Stimulated activated CD4-positive, alpha-beta T cell treated with anti-CD3 and anti-CD28 coated beads, Interleukin-12 subunit alpha, Interleukin-12 subunit beta, amount 100 ng/mL, for 24 hours (primary cell): ENCODE results near the gene SAXO1.
"Not testable (repeated sequence)": the region's sequence is repeated elsewhere in the genome, so short reads cannot be mapped to it uniquely, and the experiment has no call there.

Experiments used
- DNase-seq, 2 experiments: peaks; one replicate each; pipeline ENCODE4 v3.0.0-alpha.2; 2020; ENCODE audit warnings: low read depth in 2 of 2

SAXO1 gene

DNA sequence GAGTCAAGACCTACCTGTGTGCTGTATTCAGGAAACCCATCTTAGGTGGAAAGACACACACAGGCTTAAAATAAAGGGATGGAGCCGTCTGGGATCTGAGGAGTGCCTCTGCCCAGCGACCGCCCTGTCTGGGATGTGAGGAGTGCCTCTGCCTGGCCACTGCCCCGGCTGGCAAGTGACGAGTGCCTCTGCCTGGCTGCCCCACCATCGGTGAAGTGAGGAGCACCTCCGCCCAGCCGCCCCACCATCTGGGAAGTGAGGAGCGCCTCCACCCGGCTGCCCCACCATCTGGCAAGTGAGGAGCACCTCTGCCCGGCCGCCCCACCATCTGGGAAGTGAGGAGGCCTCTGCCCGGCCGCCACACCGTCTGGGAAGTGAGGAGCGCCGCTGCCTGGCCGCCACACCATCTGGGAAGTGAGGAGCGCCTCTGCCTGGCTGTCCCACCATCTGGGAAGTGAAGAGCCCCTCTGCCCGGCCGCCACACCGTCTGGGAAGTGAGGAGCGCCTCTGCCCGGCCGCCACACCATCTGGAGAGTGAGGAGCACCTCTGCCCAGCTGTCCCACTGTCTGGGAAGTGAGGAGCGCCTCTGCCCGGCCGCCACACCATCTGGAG is 33.7 kb downstream of the SAXO1 start:
- no peak for DNase-seq

DNA sequence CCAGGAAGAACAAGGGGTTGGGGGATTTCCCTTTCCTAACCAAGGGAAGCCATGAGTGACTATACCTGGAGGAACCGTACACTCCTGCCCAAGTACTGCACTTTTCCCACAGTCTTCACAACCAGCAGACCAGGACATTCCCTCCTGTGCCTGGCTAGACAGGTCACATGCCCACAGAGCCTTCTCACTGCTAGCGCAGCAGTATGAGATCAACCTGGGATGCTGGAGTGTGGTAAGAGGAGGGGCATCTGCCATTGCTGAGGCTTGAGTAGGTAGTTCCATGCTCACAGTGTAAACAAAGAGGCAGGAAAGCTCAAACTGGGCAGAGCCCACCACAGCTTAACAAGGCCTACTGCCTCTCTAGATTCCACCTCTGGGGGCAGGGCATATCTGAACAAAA is 35.9 kb downstream of the SAXO1 start:
- no peak for DNase-seq

DNA sequence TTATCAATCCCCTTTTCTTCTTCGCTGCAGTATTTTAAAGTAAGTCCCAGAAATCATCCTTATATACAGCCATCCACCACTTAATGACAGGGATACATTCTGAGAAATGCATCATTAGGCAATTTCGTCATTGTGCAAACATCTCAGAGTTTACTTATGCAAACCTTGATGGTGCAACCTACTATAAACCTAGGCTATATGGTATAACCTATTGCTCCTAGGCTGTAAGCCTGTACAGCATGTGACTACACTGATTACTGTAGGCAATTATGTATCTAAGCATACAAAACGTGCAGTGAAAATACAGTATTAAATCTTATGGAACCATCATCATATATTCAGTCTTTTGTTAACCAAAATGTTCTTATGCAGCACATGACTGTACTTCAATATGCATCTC is 36.8 kb downstream of the SAXO1 start:
- DNase-seq: no peak

DNA sequence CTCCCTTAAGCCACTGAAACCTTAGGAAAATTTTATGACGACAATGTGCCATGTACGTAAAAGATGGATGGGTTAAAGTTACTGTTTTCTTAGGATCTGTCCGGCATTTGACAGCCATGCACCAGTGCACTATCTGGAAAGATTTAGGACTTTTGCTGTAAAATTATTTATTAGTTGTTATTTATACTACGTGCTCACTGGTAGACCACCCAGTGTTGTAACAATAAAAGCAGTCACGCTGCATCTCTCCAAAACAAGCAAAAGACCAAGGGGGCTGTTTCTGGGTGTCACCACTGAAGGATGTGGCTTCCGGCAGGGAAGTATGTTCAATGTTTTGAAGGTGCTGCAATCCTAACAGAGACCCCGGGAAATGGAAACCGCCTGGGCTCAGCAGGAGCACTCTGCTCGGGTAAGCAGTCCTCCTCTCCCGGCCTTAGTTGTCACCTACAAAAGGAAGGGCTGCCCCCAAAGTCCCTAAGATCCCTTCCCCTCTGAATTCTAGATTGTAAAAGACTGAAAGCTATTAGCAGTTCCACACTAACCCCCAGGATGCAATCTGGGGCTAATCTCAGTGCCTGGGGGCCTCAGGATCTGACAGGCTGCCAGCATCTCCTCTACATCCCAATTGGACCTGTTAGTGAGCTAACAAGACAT is 38.6 kb downstream of the SAXO1 start:
- no peak for DNase-seq

DNA sequence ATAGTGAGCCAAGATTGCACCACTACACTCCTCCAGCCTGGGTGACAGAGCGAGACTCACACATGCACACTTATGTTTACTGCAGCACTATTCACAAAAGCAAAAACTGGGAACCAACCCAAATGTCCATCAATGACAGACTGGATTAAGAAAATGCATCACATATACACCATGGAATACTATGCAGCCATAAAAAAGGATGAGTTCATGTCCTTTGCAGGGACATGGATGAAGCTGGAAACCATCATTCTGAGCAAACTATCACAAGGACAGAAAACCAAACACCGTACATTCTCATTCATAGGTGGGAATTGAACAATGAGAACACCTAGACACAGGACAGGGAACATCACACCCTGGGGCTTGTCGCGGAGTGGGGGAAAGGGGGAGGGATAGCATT is 41.8 kb downstream of the SAXO1 start:
- not testable (repeated sequence) for DNase-seq

DNA sequence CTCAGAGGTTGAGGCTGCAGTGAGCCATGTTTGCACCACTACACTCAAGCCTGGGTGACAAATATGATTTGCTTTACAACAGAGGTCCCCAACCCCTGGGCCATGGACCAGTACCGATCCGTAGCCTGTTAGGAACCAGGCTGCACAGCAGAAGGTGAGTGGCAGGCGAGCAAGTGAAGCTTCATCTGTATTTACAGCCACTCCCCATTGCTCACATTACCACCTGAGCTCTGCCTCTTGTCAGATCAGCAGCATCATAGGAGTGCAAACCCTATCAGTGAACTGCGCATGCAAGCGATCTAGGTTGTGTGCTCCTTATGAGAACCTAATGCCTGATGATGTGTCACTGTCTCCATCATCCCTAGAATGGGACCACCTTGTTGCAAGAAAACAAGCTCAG is 42.5 kb downstream of the SAXO1 start:
- no peak for DNase-seq

DNA sequence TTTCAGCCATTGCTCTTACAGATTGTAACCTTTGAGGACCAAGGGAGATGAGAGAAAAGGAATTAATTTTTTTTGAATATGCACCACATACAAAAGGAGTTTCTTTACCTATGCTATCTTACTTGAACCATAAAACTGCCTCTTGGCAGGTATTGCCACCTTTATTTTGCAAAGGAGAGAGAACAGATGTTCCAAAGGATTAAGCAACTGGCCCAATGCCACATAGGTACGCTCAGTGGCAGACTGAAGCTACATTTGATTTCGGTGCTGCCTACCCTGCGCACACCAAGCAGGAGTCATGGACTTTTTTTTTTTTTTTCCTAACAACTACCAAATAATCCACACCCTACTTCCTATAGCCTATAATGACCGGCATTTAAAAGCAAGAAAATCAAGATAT is 43.1 kb downstream of the SAXO1 start:
- no peak for DNase-seq

DNA sequence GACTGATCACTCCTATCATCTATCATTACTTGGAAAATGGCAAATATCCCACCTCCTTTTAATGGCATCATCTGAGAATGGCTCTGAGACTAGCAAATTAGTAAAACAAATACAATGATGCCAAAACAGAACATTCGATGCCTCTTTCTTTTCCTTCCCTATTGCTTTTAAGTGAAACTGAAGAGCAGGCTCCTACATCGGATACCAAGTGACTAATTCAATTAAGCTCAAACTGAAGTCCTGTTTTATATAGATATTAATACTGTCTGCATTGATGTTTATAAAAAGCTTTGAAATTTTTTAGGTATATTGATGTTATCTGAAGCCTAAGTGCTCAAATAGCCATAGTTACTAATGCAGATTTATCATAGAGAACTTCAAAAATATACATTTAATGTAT is 43.9 kb downstream of the SAXO1 start:
- no peak for DNase-seq

DNA sequence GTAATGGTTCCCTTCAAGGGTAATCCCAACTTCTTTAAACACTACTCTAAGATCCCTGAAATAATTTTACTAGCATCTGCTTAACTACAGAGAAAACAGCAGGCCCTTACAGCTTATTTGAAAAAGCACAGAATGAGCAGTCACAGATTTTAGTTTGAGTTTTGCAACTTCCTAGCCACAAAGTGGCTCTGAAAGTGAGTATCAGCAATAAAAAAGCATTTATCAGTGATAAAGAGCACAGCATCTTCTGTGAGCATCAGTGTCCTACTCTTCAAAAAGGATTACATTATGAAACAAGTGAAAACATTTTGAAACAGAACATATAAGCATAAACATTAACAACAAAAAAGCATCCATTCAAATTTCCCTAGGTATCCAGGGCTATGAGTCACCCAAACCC is 45.0 kb downstream of the SAXO1 start:
- DNase-seq: no peak

DNA sequence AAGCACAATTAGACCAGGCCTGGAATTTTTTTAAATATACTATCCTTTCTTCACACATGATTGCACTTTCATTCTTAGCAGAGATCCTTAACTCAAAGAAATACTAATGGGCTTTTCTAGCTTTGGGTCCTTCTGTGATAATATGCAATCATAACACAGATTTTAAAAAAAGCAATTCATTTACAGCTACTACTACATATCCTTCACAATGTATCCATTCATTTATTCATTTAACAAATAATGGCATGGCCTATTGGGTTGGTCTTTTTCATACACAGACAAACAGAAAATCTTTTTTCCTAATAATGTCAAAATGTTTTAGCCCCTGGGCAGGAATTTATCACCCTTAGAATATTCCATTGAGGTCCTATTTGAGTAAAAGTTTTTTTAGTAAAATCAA is 47.0 kb downstream of the SAXO1 start:
- no peak for DNase-seq

DNA sequence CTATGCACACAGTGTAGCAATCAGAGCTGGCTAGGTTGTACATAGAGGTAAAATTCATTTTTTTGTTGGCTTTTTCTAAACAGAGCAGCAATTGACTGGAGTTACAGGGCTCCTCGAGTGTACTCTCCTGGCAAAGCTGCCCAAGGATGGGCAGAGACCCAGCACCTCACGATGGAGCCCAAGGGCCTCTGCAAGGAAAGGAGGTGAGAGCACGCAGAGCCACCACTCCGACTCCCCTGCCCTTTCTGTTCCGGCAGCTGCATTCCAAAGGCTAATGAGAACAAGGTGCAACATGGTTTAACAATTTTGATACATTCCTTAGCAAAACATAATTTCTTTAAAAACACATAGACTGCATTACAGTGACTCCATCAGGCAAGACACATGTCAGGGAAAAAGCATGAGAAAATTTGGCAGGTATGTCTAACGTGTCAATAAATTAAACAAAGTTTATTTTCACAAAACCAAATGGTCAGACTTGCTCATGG is 47.5 kb downstream of the SAXO1 start:
- no peak for DNase-seq

DNA sequence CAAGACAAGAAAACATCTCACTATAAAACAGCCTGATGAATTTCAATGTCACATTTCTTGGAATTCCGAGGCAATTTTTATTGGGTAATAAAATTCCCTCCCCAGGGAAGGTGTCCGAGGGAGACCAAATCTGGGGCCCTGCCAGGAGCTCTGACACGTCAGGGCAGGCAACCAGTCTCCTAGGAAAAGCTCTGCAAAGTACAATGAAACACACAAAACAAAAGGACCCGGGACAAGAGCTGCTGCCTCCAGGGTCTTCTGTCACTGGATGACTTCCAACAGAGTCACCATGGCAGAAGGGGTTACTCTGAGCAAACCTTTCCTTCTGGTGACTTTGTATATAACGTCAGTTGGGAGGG is 50.8 kb downstream of the SAXO1 start:
- DNase-seq: no peak

DNA sequence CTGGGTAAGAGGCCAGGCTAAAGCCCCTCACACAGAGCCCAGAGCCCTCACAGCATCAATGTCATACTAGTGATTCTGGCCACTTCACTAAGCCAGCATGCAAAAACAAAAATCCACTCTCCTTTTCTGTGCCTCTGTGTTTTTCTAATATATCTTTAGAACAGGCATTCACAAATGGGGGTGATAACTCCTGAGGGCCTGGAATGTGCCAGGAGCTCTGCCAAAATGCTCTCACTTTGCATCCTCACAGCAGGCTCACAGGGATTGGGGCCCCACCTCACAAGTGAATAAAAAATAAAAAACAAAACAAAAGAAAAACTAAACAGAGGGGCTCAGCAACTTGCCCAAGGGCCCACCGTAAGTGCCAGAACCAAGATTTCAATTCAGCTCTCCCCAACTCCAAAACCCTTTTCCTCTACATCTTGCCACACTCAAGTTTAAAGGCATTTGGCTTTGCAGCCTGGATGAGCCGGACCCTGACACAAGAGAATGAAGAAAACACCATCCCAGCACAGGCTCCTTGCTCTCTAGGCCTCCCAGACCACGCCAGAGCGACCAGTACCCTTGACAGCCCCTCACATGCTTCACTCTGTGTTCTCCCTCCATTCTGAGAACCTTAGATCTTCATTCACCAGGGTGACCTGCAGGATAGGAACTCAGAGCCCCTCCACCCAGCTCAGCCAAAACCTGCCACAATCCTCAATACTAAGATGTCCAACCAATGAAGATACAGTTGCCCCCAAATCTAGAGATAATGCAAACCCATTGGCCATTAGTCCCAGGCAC is 51.3 kb downstream of the SAXO1 start:
- DNase-seq: no peak

DNA sequence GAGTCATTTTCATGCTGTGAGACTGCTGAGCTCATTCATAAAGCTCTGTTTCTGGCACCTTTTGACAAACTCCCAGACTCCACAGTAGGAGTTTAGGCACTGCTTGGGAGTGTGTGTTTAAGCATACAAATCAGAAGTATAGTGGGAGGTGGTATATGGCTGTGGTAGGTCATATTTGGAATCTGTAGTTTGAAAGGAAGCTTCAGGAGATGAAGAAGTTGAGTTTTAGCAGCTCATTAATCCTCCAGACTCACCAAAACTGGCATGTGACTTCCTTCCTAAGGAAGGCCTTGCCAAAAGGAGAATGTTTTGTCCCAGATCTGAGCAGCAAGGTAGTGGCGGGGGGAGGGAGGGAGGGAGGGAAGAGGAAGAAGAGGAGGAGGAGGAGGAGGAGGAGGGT is 52.8 kb downstream of the SAXO1 start:
- DNase-seq: no peak

DNA sequence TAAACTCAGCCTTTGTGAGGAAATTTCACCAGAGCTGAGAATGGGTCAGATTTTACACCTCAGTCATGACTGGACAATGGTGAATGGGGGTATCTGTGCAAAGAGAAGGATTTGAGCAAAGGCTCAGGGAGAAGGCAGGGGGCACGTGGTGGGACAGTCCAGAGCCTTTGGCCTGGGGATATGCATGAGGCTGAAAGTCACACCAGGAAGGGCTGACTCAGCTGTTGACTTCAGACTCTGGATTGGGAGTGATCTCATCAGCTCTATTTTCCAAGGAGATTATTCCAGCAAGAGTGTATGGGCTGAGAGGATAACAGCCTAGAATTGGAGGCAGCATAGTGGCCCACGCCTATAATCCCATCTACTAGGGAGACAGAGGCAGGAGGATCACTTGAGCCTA is 53.6 kb downstream of the SAXO1 start:
- no peak for DNase-seq

DNA sequence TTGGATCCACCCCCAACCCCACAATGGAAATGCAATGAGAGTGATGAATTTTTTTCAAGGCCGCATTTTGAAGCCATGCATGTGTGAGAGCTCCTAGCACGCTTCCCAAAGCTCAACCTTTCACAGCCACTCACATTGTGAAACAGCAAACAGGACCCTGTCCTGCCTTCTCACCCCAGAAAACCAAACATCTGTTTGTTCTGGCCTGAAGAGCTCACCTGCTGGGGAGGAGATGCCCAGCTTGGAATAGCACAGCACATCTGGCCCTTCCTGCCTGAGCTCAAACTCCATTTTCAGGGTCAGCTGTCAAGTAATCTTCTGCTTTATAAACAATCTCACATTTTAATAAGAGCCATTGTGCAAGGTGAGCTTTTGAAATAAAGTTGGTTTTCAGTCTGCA is 54.8 kb downstream of the SAXO1 start:
- no peak for DNase-seq

DNA sequence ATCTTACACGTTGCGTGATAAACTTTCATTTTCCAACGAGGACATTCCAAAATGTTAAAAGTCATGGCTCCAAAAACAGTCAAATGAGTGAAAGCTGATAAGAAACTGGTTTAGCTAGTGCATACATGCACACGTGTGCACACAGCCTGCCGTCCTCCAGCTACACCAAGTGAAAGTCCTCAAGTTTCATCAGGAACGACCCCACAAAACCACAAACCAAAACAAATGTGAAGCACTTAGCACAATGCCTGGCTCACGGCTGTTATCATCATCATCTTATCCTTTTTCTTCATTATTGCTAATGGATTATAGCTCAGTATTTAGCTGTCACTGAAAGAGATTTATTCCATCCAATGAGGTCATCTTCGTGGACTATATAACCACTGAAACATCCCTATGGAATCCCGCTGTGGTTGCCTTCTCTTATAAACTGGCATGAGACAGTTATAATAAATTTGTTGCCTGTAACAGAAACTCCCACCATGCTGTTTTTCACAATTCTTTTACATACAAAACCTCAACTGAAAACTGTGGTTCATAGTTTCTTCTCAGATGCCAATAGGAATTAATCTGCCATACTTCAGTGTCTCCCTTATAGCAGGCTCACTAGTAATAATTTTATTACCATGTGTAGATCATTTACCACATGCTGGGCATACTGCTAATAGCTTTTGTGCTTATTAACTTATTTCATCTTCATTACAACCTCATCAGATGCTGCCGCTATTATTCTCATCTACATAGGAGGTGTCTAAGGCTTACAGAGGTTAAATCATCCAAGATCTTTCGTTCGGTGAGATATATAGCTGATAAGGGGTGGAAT is 56.1 kb downstream of the SAXO1 start:
- no peak for DNase-seq

DNA sequence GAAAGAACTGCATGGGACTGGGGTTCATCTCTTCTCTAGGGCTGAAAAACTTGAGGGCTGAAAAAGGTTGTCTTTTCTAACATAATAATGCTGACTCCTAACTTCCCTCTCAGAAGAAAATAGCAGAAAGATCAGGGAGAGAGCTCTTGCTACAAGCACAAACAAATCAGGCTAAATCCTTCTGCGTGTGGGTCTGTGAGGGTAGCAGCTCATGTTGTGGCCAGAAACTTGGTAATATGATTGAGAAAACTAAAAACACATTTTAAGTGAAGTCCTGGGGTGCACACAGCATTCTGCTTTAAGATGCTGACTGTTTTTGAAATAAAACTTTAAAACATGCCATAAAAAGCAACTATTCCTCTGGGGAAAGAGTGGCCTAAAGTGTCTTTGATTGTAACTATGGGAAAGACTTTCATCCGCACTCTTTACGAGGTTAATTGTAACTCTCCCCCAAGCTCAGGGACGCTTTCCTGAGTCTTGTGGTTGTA is 56.7 kb downstream of the SAXO1 start:
- no peak for DNase-seq

DNA sequence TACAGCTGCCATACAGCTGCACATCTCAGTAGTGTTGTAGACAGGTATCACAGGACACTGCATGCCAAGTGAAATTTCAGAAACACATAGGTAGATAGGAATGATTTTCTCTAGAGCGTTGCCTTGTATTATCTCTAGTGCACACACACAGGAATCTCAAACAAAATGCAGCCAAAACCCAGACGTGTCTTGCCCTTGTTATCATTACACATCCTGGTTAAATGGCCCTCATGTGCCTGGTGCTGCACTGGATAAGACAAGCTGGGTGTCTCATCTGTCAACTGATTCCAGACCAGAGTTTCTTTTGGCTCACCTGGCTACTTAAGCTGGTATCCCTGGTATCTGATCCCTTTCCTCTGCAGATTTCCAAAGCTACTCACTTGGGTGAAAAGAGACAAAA is 59.7 kb downstream of the SAXO1 start:
- DNase-seq: no peak

DNA sequence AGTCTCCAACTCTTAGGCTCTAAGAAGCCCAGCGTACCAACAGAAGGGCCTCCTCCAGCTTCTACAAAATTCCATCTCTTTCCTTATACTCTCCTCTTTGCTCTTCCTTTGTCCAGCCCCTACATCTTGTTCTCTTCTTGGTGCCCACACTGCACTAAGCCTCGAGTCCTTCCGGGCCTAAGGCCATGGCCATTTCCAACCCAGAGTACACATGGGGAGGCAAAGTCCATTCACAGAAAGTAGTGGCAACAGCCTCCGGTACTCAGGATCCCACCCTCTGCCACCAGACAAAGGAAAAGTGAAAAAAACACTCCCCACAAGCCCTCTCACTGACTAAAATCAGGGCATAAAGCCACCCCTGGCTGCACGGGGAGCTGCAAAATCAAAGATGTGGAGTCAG is 60.3 kb downstream of the SAXO1 start:
- no peak for DNase-seq

DNA sequence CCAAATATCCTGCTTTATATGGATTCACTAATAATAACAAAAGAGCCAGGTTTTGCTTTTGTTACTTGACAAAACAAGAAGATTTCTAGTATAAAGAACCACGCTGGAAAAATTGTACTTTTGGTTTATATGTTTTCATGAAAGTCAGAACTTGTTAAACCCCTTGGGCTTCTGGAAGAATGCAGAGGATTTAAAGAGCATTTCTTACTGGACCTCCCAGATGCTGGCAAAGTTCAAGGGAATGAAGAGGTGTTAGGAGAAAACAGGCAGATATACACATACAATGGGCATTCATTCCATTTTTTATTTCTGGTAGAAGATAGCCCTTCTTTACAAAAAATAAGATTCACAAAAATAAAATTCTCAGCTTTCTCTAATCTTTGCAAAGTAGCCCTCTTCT is 61.1 kb downstream of the SAXO1 start:
- no peak for DNase-seq

DNA sequence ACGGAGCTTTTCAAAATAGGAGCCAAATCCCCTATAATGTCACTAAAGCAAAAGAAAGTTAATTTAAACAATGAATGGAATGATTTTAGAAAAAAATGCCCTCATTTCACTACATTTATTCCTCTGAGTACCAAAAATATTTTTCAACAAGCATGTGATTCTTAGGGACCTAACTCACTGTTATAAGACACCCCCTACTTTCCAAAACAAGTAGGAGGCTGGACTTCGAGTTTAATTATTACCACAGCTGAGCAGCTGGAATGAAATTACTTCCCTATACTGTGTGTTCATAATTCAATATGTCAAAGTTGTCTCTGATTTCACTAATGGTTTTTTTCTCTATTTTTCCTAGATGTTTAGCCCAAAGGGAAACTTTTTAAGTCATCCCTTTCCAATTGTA is 61.6 kb downstream of the SAXO1 start:
- no peak for DNase-seq
